Colonic mucosa (tissue), 4 donors: ENCODE measurements around the gene LAMA4. TPM values are rescaled to one million over a fixed set of nuclear protein-coding genes. Genes with fewer than 3 reads are reported as not detected.
A peak's percentile ranks its signal among the peaks of the same experiment; 100 is the strongest.

Experiments
- DNase-seq: peaks from one replicate; pipeline ENCODE4 v3.0.0-alpha.2; 2020
- H3K27ac ChIP-seq: fragments of 200-600 bp; one replicate; pipeline ENCODE4 v1.8.0; 2021
- H3K27me3 ChIP-seq: fragments of 200-600 bp; one replicate; pipeline ENCODE4 v1.8.0; 2021
- H3K36me3 ChIP-seq: fragments of 200-600 bp; one replicate; pipeline ENCODE4 v1.8.0; 2021
- H3K4me1 ChIP-seq: fragments of 200-600 bp; one replicate; pipeline ENCODE4 v1.8.0; 2021; ENCODE audit warnings: mild to moderate bottlenecking
- H3K4me3 ChIP-seq: fragments of 200-600 bp; one replicate; pipeline ENCODE4 v1.8.0; 2021
- H3K9ac ChIP-seq, 2 donors: one replicate each; pipeline ENCODE4 v1.7.0; 2013; ENCODE audit warnings: control low read depth in 2 of 2, low read depth in 2 of 2, low read length in 2 of 2
- H3K9me3 ChIP-seq: fragments of 200-600 bp; one replicate; pipeline ENCODE4 v1.8.0; 2021
- CTCF ChIP-seq: fragments of 200-600 bp; IDR thresholded peaks from one replicate; pipeline ENCODE4 v1.8.0; 2022; ENCODE audit warnings: antibody characterized with exemption, mild to moderate bottlenecking
- intact Hi-C: fragments of 100-400 bp; cut with DNase I; formaldehyde crosslinking; loops from one replicate; pipeline ENCODE4 v1.14.1; 2022
- total RNA-seq, 2 donors: library from RNA; stranded (reverse); fragmentation: NEBNext Ultra II Directional in 1 of 2; extraction: Animal tissue kit (Norgen Biotek cat#: 25700) in 1 of 2; gene quantifications; one replicate each; pipeline ENCODE4 v1.2.1, GENCODE V29; 2021
- donor health status: healthy.
- donor health status: DM: no; HTN: no; CAD: no.
- donor health status: DM: no; HTN: no; CAD: no.

Gene LAMA4
- total RNA-seq, 2 donors from 2014 or later: 15.8 to 35.1 TPM

- no peak for TF ChIP-seq CTCF
Observed at GRCh38 chr6:112224088-112224487, 30.3 kb downstream of the LAMA4 start.

GRCh38 chr6:112223070-112223861, 31.1 kb downstream of the LAMA4 start:
- Histone ChIP-seq H3K36me3 (no peaks in the 10 kb centered on the region), H3K4me1 (no peaks in the 10 kb centered on the region), H3K4me3 (no peak overlapping the region), H3K27ac (peak overlapping the region; percentile 57), H3K9me3 (no peaks in the 10 kb centered on the region), H3K9ac (no peak overlapping the region), H3K27me3 (no peaks in the 10 kb centered on the region)
- no peak for DNase-seq
- intact Hi-C loops: no loop called here
- TF ChIP-seq CTCF: no peak

More at GRCh38 chr6:112224088-112224487, 30.3 kb downstream of the LAMA4 start:
- intact Hi-C loops: no loop called here
- H3K27me3 ChIP-seq: no peaks in the 10 kb centered on the region
- H3K27ac ChIP-seq: peak overlapping the region; percentile 54
- H3K4me3 ChIP-seq: no peak overlapping the region
- no peak overlapping the region for H3K9ac ChIP-seq
- no peaks in the 10 kb centered on the region for H3K4me1 ChIP-seq
- H3K36me3 ChIP-seq: no peaks in the 10 kb centered on the region
- H3K9me3 ChIP-seq: no peaks in the 10 kb centered on the region
- DNase-seq: no peak

GRCh38 chr6:112221981-112222852, 32.1 kb downstream of the LAMA4 start:
- intact Hi-C loops: no loop called here

GRCh38 chr6:112221561-112221960, 32.8 kb downstream of the LAMA4 start:
- no peaks in the 10 kb centered on the region for H3K36me3 ChIP-seq
- no peak overlapping the region for H3K4me3 ChIP-seq
- intact Hi-C loops: no loop called here
- no peaks in the 10 kb centered on the region for H3K4me1 ChIP-seq
- no peak for DNase-seq
- H3K9me3 ChIP-seq: no peaks in the 10 kb centered on the region
- H3K9ac ChIP-seq: no peak overlapping the region
- no peaks in the 10 kb centered on the region for H3K27me3 ChIP-seq
- no peak for TF ChIP-seq CTCF
- peak overlapping the region; percentile 28 for H3K27ac ChIP-seq

More at GRCh38 chr6:112221981-112222852, 32.1 kb downstream of the LAMA4 start:
- no peak for DNase-seq
- H3K27me3 ChIP-seq: no peaks in the 10 kb centered on the region
- H3K36me3 ChIP-seq: no peaks in the 10 kb centered on the region
- H3K4me3 ChIP-seq: no peak overlapping the region
- no peak for TF ChIP-seq CTCF
- H3K4me1 ChIP-seq: no peaks in the 10 kb centered on the region
- no peak overlapping the region for H3K9ac ChIP-seq
- H3K9me3 ChIP-seq: no peaks in the 10 kb centered on the region
- H3K27ac ChIP-seq: peak overlapping the region; percentile 57

GRCh38 chr6:112218563-112218962, 35.8 kb downstream of the LAMA4 start:
- TF ChIP-seq CTCF: no peak
- Histone ChIP-seq H3K9me3 (no peaks in the 10 kb centered on the region), H3K27me3 (no peaks in the 10 kb centered on the region), H3K4me1 (no peaks in the 10 kb centered on the region), H3K4me3 (no peak overlapping the region), H3K9ac (no peak overlapping the region), H3K27ac (no peak overlapping the region), H3K36me3 (no peaks in the 10 kb centered on the region)
- intact Hi-C loops: no loop called here
- no peak for DNase-seq
